ENCODE measurements around the gene ZNF70. TPM values are rescaled to one million over a fixed set of nuclear protein-coding genes. Genes with fewer than 3 reads are reported as not detected.

ZNF70 gene
- total RNA-seq, 2 experiments from 2014 or later = 1.7 TPM

DNA sequence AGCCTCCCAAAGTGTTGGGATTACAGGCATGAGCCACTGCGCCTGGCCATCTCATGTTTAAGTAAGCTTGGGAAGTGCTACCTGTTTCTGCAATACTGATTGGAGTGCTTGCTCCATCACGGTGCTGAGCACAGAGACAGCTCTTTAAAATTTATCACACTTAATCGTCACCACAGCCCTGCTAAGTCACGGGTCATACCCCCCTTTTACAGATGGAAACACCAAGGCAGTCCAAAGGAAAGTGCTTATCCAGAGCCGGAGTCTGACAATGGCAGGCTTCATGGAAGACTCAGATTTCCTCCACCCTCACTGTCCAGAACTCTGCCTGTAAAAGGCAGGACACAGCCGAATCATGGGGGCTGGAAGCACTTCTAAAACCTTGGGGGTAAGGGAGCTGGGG, 9.1 kb upstream of the ZNF70 start:
- H3K9me3 Mint-ChIP-seq = no peaks in the 10 kb centered on the region
- ChIA-PET CTCF (no interaction called here), POLR2A (interaction anchor here (0.6 to 1.8 kb wide), 2 partner anchors 9 to 134 kb away, joined by 3 to 5 read pairs; partner anchors contain the start of gene ZNF70)
- TF ChIP-seq, protein P1, sequence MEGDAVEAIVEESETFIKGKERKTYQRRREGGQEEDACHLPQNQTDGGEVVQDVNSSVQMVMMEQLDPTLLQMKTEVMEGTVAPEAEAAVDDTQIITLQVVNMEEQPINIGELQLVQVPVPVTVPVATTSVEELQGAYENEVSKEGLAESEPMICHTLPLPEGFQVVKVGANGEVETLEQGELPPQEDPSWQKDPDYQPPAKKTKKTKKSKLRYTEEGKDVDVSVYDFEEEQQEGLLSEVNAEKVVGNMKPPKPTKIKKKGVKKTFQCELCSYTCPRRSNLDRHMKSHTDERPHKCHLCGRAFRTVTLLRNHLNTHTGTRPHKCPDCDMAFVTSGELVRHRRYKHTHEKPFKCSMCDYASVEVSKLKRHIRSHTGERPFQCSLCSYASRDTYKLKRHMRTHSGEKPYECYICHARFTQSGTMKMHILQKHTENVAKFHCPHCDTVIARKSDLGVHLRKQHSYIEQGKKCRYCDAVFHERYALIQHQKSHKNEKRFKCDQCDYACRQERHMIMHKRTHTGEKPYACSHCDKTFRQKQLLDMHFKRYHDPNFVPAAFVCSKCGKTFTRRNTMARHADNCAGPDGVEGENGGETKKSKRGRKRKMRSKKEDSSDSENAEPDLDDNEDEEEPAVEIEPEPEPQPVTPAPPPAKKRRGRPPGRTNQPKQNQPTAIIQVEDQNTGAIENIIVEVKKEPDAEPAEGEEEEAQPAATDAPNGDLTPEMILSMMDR (IDR thresholded peaks at IDR 0.05) = no peak
- ATAC-seq (no peak), DNase-seq (no peak)
- no peak overlapping the region for H3K4me3 Mint-ChIP-seq
- H3K27ac Mint-ChIP-seq = no peak overlapping the region
- intact Hi-C loops (cut with micrococcal nuclease) = no loop called here
- peaks cover 11% of the 10 kb centered on the region for H3K36me3 Mint-ChIP-seq (ENCODE audit: low read depth)
- no peaks in the 10 kb centered on the region for H3K27me3 Mint-ChIP-seq
- peaks cover 29% of the 10 kb centered on the region for H3K4me1 Mint-ChIP-seq (ENCODE audit: low read depth)

DNA sequence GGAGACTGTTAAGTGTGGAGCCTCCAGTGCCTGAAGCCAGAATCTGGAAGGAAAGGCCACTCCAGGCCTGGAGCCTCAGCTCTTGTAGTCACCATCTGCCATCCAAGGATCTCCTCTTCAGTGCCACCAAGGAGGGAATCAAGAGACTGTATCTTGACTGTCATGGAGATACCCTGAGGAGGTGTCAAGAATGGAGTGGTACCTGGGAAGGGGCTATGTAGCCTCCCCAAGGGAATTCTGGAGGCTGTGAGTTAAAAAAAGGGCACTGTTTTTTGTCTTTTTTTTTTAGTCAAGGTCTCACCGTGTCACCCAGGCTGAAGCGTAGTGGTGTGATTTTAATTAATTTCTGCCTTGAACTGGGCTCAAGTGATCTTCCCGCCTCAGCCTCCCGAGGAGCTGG, 8.7 kb upstream of the ZNF70 start:
- Mint-ChIP-seq H3K4me3 (no peak overlapping the region), H3K27ac (no peak overlapping the region), H3K9me3 (no peaks in the 10 kb centered on the region), H3K4me1 (ENCODE audit: low read depth) (peaks cover 24% of the 10 kb centered on the region), H3K27me3 (no peaks in the 10 kb centered on the region), H3K36me3 (ENCODE audit: low read depth) (peaks cover 6% of the 10 kb centered on the region)
- TF ChIP-seq, protein P1 (IDR thresholded peaks at IDR 0.05) = no peak
- intact Hi-C loops (cut with micrococcal nuclease) = no loop called here
- ATAC-seq (no peak), DNase-seq (no peak)
- ChIA-PET POLR2A (interaction anchor here (0.6 to 1.8 kb wide), 2 partner anchors 9 to 135 kb away, joined by 3 to 5 read pairs; partner anchors contain the start of gene ZNF70), CTCF (interaction anchor here (0.6 to 2.6 kb wide), 2 partner anchors 11 to 56 kb away, joined by 3 to 9 read pairs; no protein-coding TSS in a partner anchor)

DNA sequence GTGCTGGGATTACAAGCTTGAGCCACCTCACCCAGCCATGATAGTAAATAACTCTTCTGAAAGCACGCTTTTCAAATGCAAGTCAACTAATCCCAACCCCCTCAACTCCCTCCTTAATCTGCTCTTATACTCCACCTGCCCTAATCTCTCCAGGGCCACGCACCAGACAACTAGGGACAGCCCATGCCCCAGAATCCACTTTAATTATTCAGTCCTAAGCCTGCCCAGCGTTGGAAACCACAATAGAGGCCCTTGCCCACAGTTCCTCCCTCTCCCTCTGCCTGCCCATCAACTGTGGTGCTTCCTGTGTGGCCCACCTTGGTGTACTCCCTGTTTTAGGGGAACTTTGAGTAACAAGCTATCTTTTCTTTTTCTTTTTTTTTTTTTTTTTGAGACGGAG, 6.0 kb upstream of the ZNF70 start:
- Mint-ChIP-seq H3K36me3 (ENCODE audit: low read depth) (no peaks in the 10 kb centered on the region), H3K27me3 (no peaks in the 10 kb centered on the region), H3K27ac (no peak overlapping the region), H3K4me1 (ENCODE audit: low read depth) (peaks cover 8% of the 10 kb centered on the region), H3K9me3 (no peaks in the 10 kb centered on the region), H3K4me3 (no peak overlapping the region)
- TF ChIP-seq, protein P1 (IDR thresholded peaks at IDR 0.05) = no peak
- ATAC-seq = peak; percentile 80
- intact Hi-C loops (cut with micrococcal nuclease) = no loop called here
- ChIA-PET CTCF (interaction anchor here (0.9 to 2.6 kb wide), 2 partner anchors 14 to 165 kb away, joined by 3 to 9 read pairs; no protein-coding TSS in a partner anchor), POLR2A (no interaction called here)
- DNase-seq = peak; percentile 38

DNA sequence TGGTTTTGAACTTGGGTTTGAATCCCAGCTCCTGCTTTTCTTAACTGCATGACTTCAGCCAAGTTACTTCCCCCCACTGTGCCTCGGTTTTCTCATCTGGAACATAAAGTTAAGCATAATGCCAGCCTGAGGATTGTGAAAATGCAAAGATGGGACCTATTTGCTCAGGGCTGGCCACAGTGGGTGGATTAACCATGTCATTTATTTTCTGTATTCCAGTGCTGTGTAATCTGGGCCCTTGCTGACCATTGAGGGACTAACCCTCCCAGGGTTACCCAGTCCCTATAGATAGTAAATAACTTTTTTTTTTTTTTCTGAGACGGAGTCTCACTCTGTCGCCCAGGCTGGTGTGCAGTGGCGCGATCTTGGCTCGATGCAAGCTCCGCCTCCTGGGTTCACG, 4.8 kb upstream of the ZNF70 start:
- Mint-ChIP-seq H3K4me3 (no peak overlapping the region), H3K4me1 (ENCODE audit: low read depth) (peaks cover 8% of the 10 kb centered on the region), H3K9me3 (no peaks in the 10 kb centered on the region), H3K36me3 (ENCODE audit: low read depth) (no peaks in the 10 kb centered on the region), H3K27me3 (no peaks in the 10 kb centered on the region), H3K27ac (no peak overlapping the region)
- POLR2A ChIA-PET = interaction anchor here (1.6 kb wide), 1 partner anchor 8 kb away, joined by 5 read pairs; no protein-coding TSS in a partner anchor
- CTCF ChIA-PET = interaction anchor here (0.9 to 1.2 kb wide), 2 partner anchors 12 to 24 kb away, joined by 3 read pairs; no protein-coding TSS in a partner anchor
- ATAC-seq (no peak), DNase-seq (no peak)
- TF ChIP-seq, protein P1 (IDR thresholded peaks at IDR 0.05) = no peak
- intact Hi-C loops (cut with micrococcal nuclease) = no loop called here

DNA sequence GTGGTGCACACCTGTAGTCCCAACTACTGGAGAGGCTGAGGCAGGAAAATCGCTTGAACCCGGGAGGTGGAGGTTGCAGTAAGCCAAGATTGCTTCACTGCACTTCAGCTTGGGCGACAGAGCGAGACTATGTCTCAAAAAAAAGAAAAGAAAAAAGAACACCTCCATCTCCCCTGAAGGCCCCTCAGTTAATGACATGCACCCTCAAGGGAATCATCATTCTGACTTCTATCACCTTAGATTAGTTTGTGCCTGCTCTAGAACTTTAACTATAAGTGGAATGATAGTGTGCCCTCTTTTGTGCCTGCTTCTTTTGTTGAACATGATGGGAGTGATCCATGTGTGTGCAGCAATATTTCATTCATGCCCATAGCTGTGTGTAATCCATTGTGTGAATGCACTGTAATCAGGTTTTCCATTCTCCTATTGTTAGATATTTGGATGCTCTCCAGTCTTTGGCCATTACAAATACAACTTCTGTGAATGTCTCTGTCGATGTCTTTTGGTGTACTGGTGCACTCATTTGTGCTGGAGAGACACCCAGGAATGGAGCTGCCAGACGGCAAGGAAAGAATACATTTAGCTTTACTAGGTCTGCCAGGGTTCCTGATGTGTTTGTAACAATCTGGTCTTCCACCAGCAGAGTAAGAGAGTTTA, 4.2 kb upstream of the ZNF70 start:
- H3K9me3 Mint-ChIP-seq = no peaks in the 10 kb centered on the region
- DNase-seq (no peak), ATAC-seq (no peak)
- H3K27ac Mint-ChIP-seq = no peak overlapping the region
- intact Hi-C loops (cut with micrococcal nuclease) = no loop called here
- peaks cover 12% of the 10 kb centered on the region for H3K4me1 Mint-ChIP-seq (ENCODE audit: low read depth)
- POLR2A ChIA-PET = interaction anchor here (1.6 kb wide), 1 partner anchor 8 kb away, joined by 5 read pairs; no protein-coding TSS in a partner anchor
- no peaks in the 10 kb centered on the region for H3K27me3 Mint-ChIP-seq
- no peaks in the 10 kb centered on the region for H3K36me3 Mint-ChIP-seq (ENCODE audit: low read depth)
- no peak overlapping the region for H3K4me3 Mint-ChIP-seq
- TF ChIP-seq, protein P1 (IDR thresholded peaks at IDR 0.05) = no peak
- CTCF ChIA-PET = interaction anchor here (0.9 to 1.2 kb wide), 2 partner anchors 12 to 23 kb away, joined by 3 read pairs; no protein-coding TSS in a partner anchor

Measured in activated CD8-positive, alpha-beta T cell treated with anti-CD3 and anti-CD28 coated beads for 36 hours (primary cell).